ENCODE data around the gene GAB2. TPM values are rescaled to one million over a fixed set of nuclear protein-coding genes. Genes with fewer than 3 reads are reported as not detected.

The GAB2 gene
- total and polyA plus RNA-seq, 2 of the 13 experiments (the other 11 are each of a cell fraction or from before 2014, with no cell fraction given): 4.1 to 8.6 TPM

- no peak for TF ChIP-seq ZSCAN5A (CRISPR knock-in tag; IDR thresholded peaks at IDR 0.05; ENCODE audit: borderline replicate concordance)
- peak; percentile 79; the same call in 1 of the 2 replicates for TF ChIP-seq DMAP1 (CRISPR knock-in tag; IDR thresholded peaks at IDR 0.05)
- peak; percentile 99 for TF ChIP-seq KDM1A (CRISPR knock-in tag; IDR thresholded peaks at IDR 0.05)
- TF ChIP-seq ZNF792 (CRISPR knock-in tag; IDR thresholded peaks at IDR 0.05): peak; percentile 77
- TF ChIP-seq CREB3 (CRISPR knock-in tag; IDR thresholded peaks at IDR 0.05): no peak
- no peak for TF ChIP-seq ZNF790 (CRISPR knock-in tag; IDR thresholded peaks at IDR 0.05; ENCODE audit: borderline replicate concordance)
- TF ChIP-seq ZNF24 (IDR thresholded peaks at IDR 0.05): 0 out of 2 replicates have a peak, but pooled peaks have one; percentile 60
- peak; percentile 87 for TF ChIP-seq SALL1 (CRISPR knock-in tag; IDR thresholded peaks at IDR 0.05)
- TF ChIP-seq PHB2 (IDR thresholded peaks at IDR 0.05; ENCODE audit: partially characterized antibody): no peak
- peak; percentile 54; the same call in 1 of the 2 replicates for TF ChIP-seq ZBTB25 (CRISPR knock-in tag; IDR thresholded peaks at IDR 0.05)
- no peak for TF ChIP-seq FOXJ3 (CRISPR knock-in tag; IDR thresholded peaks at IDR 0.05; ENCODE audit: borderline replicate concordance)
- TF ChIP-seq ZNF263 (CRISPR knock-in tag; IDR thresholded peaks at IDR 0.05): 0 out of 2 replicates have a peak, but pooled peaks have one; percentile 13
- TF ChIP-seq ZNF75D (CRISPR knock-in tag; IDR thresholded peaks at IDR 0.05; ENCODE audit: borderline replicate concordance): no peak
- no peak for TF ChIP-seq MTF2 (CRISPR knock-in tag; IDR thresholded peaks at IDR 0.05; ENCODE audit: borderline replicate concordance)
- peak; percentile 59; the same call in 1 of the 2 replicates for TF ChIP-seq MXD1 (CRISPR knock-in tag; IDR thresholded peaks at IDR 0.05)
- TF ChIP-seq ZNF367 (CRISPR knock-in tag; IDR thresholded peaks at IDR 0.05; ENCODE audit: borderline replicate concordance): 0 out of 2 replicates have a peak, but pooled peaks have one; percentile 55
- TF ChIP-seq KMT2A (CRISPR knock-in tag; IDR thresholded peaks at IDR 0.05): peak; percentile 68; the same call in 1 of the 2 replicates
- peak; percentile 69 for TF ChIP-seq PAXIP1 (CRISPR knock-in tag; conservative IDR thresholded peaks at IDR 0.05)
- peak; percentile 90; the same call in 1 of the 2 replicates for TF ChIP-seq ZNF761 (CRISPR knock-in tag; conservative IDR thresholded peaks at IDR 0.05)
- TF ChIP-seq BHLHE40 (IDR thresholded peaks at IDR 0.05; ENCODE audit: low read length): no peak
- TF ChIP-seq ZBTB7B (CRISPR knock-in tag; IDR thresholded peaks at IDR 0.05): peak; percentile 66
- TF ChIP-seq ELF1 (CRISPR knock-in tag; IDR thresholded peaks at IDR 0.05): peak; percentile 87
Measured at GRCh38 chr11:78188286-78189173, 229.1 kb downstream of the GAB2 start, which contains the start of the genes KCTD21 and USP35 (continued).
